GM23338 (cell line): Measurements from ENCODE around the gene MCFD2. TPM values are rescaled to one million over a fixed set of nuclear protein-coding genes. Genes with fewer than 3 reads are reported as not detected.

Source experiments
- ATAC-seq: fragments of 200-7000 bp; cut with Tn5 transposase; 3 replicates; pipeline ENCODE4 v1.9.1; 2020
- DNase-seq: peaks from one replicate; pipeline ENCODE4 v3.0.0-alpha.2; 2015; ENCODE audit warnings: low spot score
- H2AFZ ChIP-seq: fragments of 200-600 bp; sonication (generic); 2 replicates; pipeline ENCODE4 v1.8.0; 2016; ENCODE audit warnings: antibody characterized with exemption, mild to moderate bottlenecking, moderate library complexity
- H3F3A ChIP-seq: fragments of 200-600 bp; sonication (generic); replicated peaks from 2 replicates; pipeline ENCODE4 v1.8.0; 2017; ENCODE audit warnings: antibody characterized with exemption, mixed run types, low read depth
- H3K27ac ChIP-seq: fragments of 200-600 bp; sonication (generic); 2 replicates; pipeline ENCODE4 v1.6.1; 2016; ENCODE audit warnings: low read depth
- H3K27me3 ChIP-seq: fragments of 200-600 bp; sonication (generic); 2 replicates; pipeline ENCODE4 v1.8.0; 2016; ENCODE audit warnings: mild to moderate bottlenecking, mixed run types, moderate library complexity; ENCODE audit not compliant: insufficient read depth
- H3K36me3 ChIP-seq: fragments of 200-600 bp; sonication (generic); 2 replicates; pipeline ENCODE4 v1.8.0; 2016; ENCODE audit warnings: mild to moderate bottlenecking; ENCODE audit not compliant: insufficient read depth
- H3K4me1 ChIP-seq: fragments of 200-600 bp; sonication (generic); 2 replicates; pipeline ENCODE4 v1.8.0; 2016; ENCODE audit warnings: mild to moderate bottlenecking, moderate library complexity; ENCODE audit not compliant: insufficient read depth
- H3K4me2 ChIP-seq: fragments of 200-600 bp; sonication (generic); 2 replicates; pipeline ENCODE4 v1.7.1; 2017; ENCODE audit warnings: mixed run types
- H3K4me3 ChIP-seq: fragments of 200-600 bp; sonication (generic); 2 replicates; pipeline ENCODE4 v1.6.1; 2016; ENCODE audit warnings: mixed run types
- H3K79me2 ChIP-seq: fragments of 200-600 bp; sonication (generic); replicated peaks from 2 replicates; pipeline ENCODE4 v1.8.0; 2017; ENCODE audit warnings: mild to moderate bottlenecking; ENCODE audit not compliant: insufficient read depth
- H3K9me2 ChIP-seq: fragments of 200-600 bp; sonication (generic); 2 replicates; pipeline ENCODE4 v1.8.0; 2017; ENCODE audit not compliant: insufficient read depth
- H4K20me1 ChIP-seq: fragments of 200-600 bp; sonication (generic); replicated peaks from 2 replicates; pipeline ENCODE4 v1.8.0; 2017; ENCODE audit warnings: mild to moderate bottlenecking; ENCODE audit not compliant: insufficient read depth
- H3K27ac Mint-ChIP-seq: 2 replicates; pipeline ENCODE4 v1.8.0; 2020; ENCODE audit warnings: inconsistent platforms, mild to moderate bottlenecking, moderate library complexity, mixed read lengths
- H3K27me3 Mint-ChIP-seq: 3 replicates; pipeline ENCODE4 v1.8.0; 2022; ENCODE audit warnings: low read depth, mild to moderate bottlenecking, moderate library complexity, mixed read lengths, inconsistent platforms; ENCODE audit not compliant: insufficient read depth, poor library complexity
- H3K36me3 Mint-ChIP-seq: 3 replicates; pipeline ENCODE4 v1.8.0; 2021; ENCODE audit warnings: low read depth, mild to moderate bottlenecking, inconsistent platforms, moderate library complexity, mixed read lengths
- H3K4me1 Mint-ChIP-seq: 3 replicates; pipeline ENCODE4 v1.8.0; 2020; ENCODE audit warnings: mild to moderate bottlenecking, inconsistent platforms, mixed read lengths
- H3K4me3 Mint-ChIP-seq: 3 replicates; pipeline ENCODE4 v1.8.0; 2021; ENCODE audit warnings: moderate library complexity, mild to moderate bottlenecking, inconsistent platforms, mixed read lengths
- H3K9me3 Mint-ChIP-seq: 3 replicates; pipeline ENCODE4 v1.8.0; 2020; ENCODE audit warnings: moderate library complexity, mild to moderate bottlenecking, inconsistent platforms, mixed read lengths
- CREB1 ChIP-seq: fragments of 250-450 bp; sonication (Bioruptor Pico); IDR thresholded peaks from 2 replicates; pipeline ENCODE4 v1.5.0; 2020; ENCODE audit warnings: low read depth, mild to moderate bottlenecking, moderate library complexity
- EZH2 ChIP-seq: fragments of 200-600 bp; sonication (generic); IDR thresholded peaks from one replicate; pipeline ENCODE4 v1.8.0; 2017; ENCODE audit warnings: antibody characterized with exemption, mild to moderate bottlenecking, low read depth; ENCODE audit not compliant: unreplicated experiment
- EZH2phosphoT487 ChIP-seq: fragments of 200-600 bp; sonication (generic); IDR thresholded peaks from one replicate; pipeline ENCODE4 v1.8.1; 2018; ENCODE audit warnings: antibody characterized with exemption; ENCODE audit not compliant: unreplicated experiment
- JUNB ChIP-seq: IDR thresholded peaks from one replicate; pipeline ENCODE4 v1.6.1; 2016; ENCODE audit warnings: antibody characterized with exemption; ENCODE audit not compliant: unreplicated experiment
- NANOG ChIP-seq: IDR thresholded peaks from 2 replicates; pipeline ENCODE4 v1.6.1; 2016; ENCODE audit warnings: antibody characterized with exemption, borderline replicate concordance
- POLR2AphosphoS5 ChIP-seq: IDR thresholded peaks from 2 replicates; pipeline ENCODE4 v1.6.1; 2016; ENCODE audit warnings: antibody characterized with exemption, low read depth
- STAT1 ChIP-seq: IDR thresholded peaks from one replicate; pipeline ENCODE4 v1.6.1; 2016; ENCODE audit warnings: antibody characterized with exemption; ENCODE audit not compliant: unreplicated experiment
- ZNF114 ChIP-seq: fragments of 250-450 bp; sonication (Bioruptor Pico); IDR thresholded peaks from 2 replicates; pipeline ENCODE4 v1.5.0; 2020; ENCODE audit warnings: mild to moderate bottlenecking, moderate library complexity
- ZNF331 ChIP-seq: fragments of 250-450 bp; sonication (Bioruptor Pico); IDR thresholded peaks from 2 replicates; pipeline ENCODE4 v1.5.0; 2020; ENCODE audit warnings: low read depth, mild to moderate bottlenecking, moderate library complexity
- polyA plus RNA-seq: library from polyadenylated mRNA; unstranded; fragments of >200 nt; fragmentation: Nextera tagmentation; extraction: Ambion mirVana; gene quantifications from 2 replicates; pipeline ENCODE4 v1.2.1, GENCODE V29; 2016
- total RNA-seq: library from RNA; depleted of rRNA; stranded (reverse); fragments of >200 nt; shearing (Covaris generic); gene quantifications from 2 replicates; pipeline ENCODE4 v1.2.3, GENCODE V29; 2014
- TF ChIP-seq, protein P1 (sequence below): IDR thresholded peaks from one replicate; pipeline ENCODE4 v1.6.1; 2018; ENCODE audit warnings: antibody characterized with exemption; ENCODE audit not compliant: unreplicated experiment
- TF ChIP-seq, protein P2 (sequence below), 2 experiments: fragments of 200-600 bp in 1 of 2; sonication (generic) in 1 of 2; conservative IDR thresholded peaks; 2 replicates each; pipeline versions ENCODE4 v1.5.1 to v1.6.1; 2016 to 2017; ENCODE audit warnings: antibody characterized with exemption in 2 of 2, low read depth in 2 of 2, mild to moderate bottlenecking in 2 of 2, moderate library complexity in 1 of 2
- TF ChIP-seq, protein P3 (sequence below): fragments of 250-450 bp; sonication (Bioruptor Pico); IDR thresholded peaks from 2 replicates; pipeline ENCODE4 v1.5.0; 2020; ENCODE audit warnings: mild to moderate bottlenecking, moderate library complexity
- TF ChIP-seq, protein P4 (sequence below): IDR thresholded peaks from 2 replicates; pipeline ENCODE4 v1.6.1; 2016; ENCODE audit warnings: antibody characterized with exemption

Gene MCFD2
- total and polyA plus RNA-seq, 2 experiments from 2014 or later = 55.1 to 91.9 TPM

DNA sequence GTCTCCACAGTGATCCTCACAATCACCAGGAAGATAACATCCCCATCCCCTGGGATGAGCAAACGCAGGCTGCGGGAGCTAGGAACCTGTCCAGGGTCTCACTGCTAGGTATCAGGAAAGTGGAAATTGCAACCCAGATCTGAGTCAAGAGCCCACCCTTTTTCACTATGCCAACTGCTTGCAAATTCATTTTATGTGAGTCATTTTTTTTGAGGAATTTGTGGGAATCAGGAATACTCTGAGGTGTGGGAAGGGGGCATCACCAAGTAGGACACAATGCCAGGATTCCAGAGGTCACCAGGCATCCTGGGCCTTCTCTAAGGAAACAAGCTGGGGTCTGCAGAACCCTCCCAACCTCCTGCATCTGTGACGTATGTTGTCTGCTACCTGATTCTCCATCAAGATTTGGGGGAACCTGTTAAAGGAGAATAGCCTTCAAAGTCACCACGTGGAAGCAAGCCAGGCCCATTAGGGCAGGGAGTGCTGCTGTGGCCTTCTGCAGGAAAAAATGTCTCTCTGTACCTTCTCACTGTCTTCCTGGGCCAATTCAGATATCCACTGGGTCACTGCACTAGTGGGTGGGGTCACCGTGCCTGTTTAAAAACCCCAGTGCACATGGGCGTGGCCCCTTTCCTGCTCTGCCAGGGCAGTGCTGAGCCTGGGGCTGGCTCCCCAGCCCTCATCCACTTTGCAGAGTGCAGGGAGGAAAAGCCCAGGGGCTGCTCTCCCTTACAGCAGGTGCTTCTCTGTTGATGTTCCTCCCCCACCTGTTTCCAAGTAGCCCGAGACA lies 50.2 kb downstream of the MCFD2 start:
- Histone ChIP-seq H3K4me1 (no peaks in the 10 kb centered on the region), H3F3A (no peaks in the 10 kb centered on the region), H4K20me1 (no peaks in the 10 kb centered on the region), H2AFZ (no peak overlapping the region), H3K4me3 (no peak overlapping the region), H3K27ac (no peak overlapping the region), H3K27me3 (no peaks in the 10 kb centered on the region), H3K9me2 (no peaks in the 10 kb centered on the region), H3K79me2 (no peaks in the 10 kb centered on the region), H3K36me3 (no peaks in the 10 kb centered on the region), H3K4me2 (no peak overlapping the region)
- DNase-seq (no peak), ATAC-seq (no peak)
- Mint-ChIP-seq H3K27me3 (no peaks in the 10 kb centered on the region), H3K4me1 (peaks cover 2% of the 10 kb centered on the region; the same call in 2 of the 3 replicates), H3K9me3 (peaks cover 6% of the 10 kb centered on the region), H3K36me3 (no peaks in the 10 kb centered on the region; the same call in 2 of the 3 replicates), H3K27ac (no peak overlapping the region), H3K4me3 (no peak overlapping the region)
- TF ChIP-seq, protein P1, sequence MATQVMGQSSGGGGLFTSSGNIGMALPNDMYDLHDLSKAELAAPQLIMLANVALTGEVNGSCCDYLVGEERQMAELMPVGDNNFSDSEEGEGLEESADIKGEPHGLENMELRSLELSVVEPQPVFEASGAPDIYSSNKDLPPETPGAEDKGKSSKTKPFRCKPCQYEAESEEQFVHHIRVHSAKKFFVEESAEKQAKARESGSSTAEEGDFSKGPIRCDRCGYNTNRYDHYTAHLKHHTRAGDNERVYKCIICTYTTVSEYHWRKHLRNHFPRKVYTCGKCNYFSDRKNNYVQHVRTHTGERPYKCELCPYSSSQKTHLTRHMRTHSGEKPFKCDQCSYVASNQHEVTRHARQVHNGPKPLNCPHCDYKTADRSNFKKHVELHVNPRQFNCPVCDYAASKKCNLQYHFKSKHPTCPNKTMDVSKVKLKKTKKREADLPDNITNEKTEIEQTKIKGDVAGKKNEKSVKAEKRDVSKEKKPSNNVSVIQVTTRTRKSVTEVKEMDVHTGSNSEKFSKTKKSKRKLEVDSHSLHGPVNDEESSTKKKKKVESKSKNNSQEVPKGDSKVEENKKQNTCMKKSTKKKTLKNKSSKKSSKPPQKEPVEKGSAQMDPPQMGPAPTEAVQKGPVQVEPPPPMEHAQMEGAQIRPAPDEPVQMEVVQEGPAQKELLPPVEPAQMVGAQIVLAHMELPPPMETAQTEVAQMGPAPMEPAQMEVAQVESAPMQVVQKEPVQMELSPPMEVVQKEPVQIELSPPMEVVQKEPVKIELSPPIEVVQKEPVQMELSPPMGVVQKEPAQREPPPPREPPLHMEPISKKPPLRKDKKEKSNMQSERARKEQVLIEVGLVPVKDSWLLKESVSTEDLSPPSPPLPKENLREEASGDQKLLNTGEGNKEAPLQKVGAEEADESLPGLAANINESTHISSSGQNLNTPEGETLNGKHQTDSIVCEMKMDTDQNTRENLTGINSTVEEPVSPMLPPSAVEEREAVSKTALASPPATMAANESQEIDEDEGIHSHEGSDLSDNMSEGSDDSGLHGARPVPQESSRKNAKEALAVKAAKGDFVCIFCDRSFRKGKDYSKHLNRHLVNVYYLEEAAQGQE = no peak
- TF ChIP-seq EZH2 = no peak
- no peak for TF ChIP-seq STAT1
- no peak for TF ChIP-seq POLR2AphosphoS5
- no peak for TF ChIP-seq NANOG
- TF ChIP-seq EZH2phosphoT487 = no peak
- TF ChIP-seq, protein P2, sequence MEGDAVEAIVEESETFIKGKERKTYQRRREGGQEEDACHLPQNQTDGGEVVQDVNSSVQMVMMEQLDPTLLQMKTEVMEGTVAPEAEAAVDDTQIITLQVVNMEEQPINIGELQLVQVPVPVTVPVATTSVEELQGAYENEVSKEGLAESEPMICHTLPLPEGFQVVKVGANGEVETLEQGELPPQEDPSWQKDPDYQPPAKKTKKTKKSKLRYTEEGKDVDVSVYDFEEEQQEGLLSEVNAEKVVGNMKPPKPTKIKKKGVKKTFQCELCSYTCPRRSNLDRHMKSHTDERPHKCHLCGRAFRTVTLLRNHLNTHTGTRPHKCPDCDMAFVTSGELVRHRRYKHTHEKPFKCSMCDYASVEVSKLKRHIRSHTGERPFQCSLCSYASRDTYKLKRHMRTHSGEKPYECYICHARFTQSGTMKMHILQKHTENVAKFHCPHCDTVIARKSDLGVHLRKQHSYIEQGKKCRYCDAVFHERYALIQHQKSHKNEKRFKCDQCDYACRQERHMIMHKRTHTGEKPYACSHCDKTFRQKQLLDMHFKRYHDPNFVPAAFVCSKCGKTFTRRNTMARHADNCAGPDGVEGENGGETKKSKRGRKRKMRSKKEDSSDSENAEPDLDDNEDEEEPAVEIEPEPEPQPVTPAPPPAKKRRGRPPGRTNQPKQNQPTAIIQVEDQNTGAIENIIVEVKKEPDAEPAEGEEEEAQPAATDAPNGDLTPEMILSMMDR (conservative IDR thresholded peaks at IDR 0.05; ENCODE audit: low read depth in 2 of 2) = no peak
- no peak for TF ChIP-seq CREB1 (CRISPR knock-in tag)
- TF ChIP-seq ZNF331 = no peak
- TF ChIP-seq, protein P3, sequence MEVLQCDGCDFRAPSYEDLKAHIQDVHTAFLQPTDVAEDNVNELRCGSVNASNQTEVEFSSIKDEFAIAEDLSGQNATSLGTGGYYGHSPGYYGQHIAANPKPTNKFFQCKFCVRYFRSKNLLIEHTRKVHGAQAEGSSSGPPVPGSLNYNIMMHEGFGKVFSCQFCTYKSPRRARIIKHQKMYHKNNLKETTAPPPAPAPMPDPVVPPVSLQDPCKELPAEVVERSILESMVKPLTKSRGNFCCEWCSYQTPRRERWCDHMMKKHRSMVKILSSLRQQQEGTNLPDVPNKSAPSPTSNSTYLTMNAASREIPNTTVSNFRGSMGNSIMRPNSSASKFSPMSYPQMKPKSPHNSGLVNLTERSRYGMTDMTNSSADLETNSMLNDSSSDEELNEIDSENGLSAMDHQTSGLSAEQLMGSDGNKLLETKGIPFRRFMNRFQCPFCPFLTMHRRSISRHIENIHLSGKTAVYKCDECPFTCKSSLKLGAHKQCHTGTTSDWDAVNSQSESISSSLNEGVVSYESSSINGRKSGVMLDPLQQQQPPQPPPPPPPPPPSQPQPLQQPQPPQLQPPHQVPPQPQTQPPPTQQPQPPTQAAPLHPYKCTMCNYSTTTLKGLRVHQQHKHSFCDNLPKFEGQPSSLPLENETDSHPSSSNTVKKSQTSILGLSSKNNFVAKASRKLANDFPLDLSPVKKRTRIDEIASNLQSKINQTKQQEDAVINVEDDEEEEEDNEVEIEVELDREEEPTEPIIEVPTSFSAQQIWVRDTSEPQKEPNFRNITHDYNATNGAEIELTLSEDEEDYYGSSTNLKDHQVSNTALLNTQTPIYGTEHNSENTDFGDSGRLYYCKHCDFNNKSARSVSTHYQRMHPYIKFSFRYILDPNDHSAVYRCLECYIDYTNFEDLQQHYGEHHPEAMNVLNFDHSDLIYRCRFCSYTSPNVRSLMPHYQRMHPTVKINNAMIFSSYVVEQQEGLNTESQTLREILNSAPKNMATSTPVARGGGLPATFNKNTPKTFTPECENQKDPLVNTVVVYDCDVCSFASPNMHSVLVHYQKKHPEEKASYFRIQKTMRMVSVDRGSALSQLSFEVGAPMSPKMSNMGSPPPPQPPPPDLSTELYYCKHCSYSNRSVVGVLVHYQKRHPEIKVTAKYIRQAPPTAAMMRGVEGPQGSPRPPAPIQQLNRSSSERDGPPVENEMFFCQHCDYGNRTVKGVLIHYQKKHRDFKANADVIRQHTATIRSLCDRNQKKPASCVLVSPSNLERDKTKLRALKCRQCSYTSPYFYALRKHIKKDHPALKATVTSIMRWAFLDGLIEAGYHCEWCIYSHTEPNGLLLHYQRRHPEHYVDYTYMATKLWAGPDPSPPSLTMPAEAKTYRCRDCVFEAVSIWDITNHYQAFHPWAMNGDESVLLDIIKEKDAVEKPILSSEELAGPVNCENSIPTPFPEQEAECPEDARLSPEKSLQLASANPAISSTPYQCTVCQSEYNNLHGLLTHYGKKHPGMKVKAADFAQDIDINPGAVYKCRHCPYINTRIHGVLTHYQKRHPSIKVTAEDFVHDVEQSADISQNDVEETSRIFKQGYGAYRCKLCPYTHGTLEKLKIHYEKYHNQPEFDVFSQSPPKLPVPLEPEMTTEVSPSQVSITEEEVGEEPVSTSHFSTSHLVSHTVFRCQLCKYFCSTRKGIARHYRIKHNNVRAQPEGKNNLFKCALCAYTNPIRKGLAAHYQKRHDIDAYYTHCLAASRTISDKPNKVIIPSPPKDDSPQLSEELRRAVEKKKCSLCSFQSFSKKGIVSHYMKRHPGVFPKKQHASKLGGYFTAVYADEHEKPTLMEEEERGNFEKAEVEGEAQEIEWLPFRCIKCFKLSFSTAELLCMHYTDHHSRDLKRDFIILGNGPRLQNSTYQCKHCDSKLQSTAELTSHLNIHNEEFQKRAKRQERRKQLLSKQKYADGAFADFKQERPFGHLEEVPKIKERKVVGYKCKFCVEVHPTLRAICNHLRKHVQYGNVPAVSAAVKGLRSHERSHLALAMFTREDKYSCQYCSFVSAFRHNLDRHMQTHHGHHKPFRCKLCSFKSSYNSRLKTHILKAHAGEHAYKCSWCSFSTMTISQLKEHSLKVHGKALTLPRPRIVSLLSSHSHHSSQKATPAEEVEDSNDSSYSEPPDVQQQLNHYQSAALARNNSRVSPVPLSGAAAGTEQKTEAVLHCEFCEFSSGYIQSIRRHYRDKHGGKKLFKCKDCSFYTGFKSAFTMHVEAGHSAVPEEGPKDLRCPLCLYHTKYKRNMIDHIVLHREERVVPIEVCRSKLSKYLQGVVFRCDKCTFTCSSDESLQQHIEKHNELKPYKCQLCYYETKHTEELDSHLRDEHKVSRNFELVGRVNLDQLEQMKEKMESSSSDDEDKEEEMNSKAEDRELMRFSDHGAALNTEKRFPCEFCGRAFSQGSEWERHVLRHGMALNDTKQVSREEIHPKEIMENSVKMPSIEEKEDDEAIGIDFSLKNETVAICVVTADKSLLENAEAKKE (CRISPR knock-in tag) = no peak
- TF ChIP-seq JUNB = no peak
- TF ChIP-seq, protein P4, sequence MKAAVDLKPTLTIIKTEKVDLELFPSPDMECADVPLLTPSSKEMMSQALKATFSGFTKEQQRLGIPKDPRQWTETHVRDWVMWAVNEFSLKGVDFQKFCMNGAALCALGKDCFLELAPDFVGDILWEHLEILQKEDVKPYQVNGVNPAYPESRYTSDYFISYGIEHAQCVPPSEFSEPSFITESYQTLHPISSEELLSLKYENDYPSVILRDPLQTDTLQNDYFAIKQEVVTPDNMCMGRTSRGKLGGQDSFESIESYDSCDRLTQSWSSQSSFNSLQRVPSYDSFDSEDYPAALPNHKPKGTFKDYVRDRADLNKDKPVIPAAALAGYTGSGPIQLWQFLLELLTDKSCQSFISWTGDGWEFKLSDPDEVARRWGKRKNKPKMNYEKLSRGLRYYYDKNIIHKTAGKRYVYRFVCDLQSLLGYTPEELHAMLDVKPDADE = no peak
- TF ChIP-seq ZNF114 = no peak
